ENCODE measurements around the gene SRPX. TPM values are rescaled to one million over a fixed set of nuclear protein-coding genes. Genes with fewer than 3 reads are reported as not detected.

SRPX gene, protein sequence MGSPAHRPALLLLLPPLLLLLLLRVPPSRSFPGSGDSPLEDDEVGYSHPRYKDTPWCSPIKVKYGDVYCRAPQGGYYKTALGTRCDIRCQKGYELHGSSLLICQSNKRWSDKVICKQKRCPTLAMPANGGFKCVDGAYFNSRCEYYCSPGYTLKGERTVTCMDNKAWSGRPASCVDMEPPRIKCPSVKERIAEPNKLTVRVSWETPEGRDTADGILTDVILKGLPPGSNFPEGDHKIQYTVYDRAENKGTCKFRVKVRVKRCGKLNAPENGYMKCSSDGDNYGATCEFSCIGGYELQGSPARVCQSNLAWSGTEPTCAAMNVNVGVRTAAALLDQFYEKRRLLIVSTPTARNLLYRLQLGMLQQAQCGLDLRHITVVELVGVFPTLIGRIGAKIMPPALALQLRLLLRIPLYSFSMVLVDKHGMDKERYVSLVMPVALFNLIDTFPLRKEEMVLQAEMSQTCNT
- 3.2 and 4.8 TPM in 2 replicates for total RNA-seq (ENCODE audit: low replicate concordance)

DNA sequence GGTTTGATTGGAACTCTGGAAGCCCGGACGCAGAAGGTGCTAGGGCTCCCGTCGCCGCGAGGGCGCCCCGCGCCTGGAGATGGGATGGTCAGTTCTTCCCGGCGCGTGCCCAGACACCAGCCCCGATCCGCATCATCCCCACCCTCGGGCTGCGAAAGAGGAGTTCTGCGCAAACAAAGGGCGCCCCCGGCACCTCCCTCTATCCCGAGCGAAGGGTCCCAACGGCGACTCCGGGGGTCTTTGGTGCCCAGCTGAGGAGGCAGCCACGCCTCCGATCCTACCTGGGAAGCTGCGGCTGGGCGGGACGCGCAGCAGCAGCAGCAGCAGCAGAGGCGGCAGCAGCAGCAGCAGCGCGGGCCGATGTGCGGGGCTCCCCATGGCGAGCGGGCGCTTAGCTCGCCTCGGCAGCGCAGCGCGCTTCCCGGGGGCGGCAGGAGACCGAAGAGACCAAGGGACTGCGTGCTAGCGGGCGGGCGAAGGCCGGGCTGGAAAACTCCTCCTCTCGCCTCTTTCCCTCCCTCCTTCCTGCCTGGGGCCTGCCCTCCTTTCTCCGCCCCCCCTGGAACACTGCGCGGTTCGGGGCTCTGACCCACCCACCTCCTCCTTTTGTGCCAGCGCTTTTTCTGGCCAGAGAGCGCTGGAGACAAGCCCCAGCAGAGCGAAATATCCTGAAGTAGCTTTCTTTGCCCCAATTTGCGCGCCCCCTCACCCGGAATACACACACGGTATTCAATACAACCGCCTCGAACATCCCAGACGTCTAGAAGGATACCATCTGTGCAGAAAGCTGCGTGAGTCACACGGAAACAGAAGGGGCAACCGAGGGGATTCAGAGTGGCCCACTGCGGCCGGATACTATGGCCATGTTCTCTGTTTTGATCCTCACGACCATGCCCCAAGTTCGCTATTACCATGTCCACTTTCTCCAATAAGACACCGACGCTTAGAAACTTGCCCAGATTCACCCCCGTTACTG, at the start of gene SRPX:
Gene SRPX (minus strand): TSS at position 457 of the 976 bp plus-strand sequence. CDS start 79 bp downstream, at position 378.
- Histone ChIP-seq H3F3A (ENCODE audit: low read depth) (no peaks in the 10 kb centered on the region), H3K9me3 (ENCODE audit: low read depth) (no peaks in the 10 kb centered on the region), H3K4me1 (no peaks in the 10 kb centered on the region), H4K20me1 (ENCODE audit: low read depth) (no peaks in the 10 kb centered on the region), H3K9ac (no peak within 1 kb of the TSS), H3K4me2 (peak within 1 kb of the TSS; percentile 76), H3K27ac (no peak within 1 kb of the TSS), H3K79me2 (ENCODE audit: low read depth) (no peaks in the 10 kb centered on the region), H3K36me3 (no peaks in the 10 kb centered on the region), H2AFZ (replicated peaks) (peak within 1 kb of the TSS; percentile 92), H3K4me3 (peak within 1 kb of the TSS; percentile 52), H3K27me3 (peaks cover 46% of the 10 kb centered on the region)
- TF ChIP-seq EZH2phosphoT487 (IDR thresholded peaks at IDR 0.05) (no peak), EZH2 (IDR thresholded peaks at IDR 0.05) (peak; percentile 31)
- TF ChIP-seq, protein P1, sequence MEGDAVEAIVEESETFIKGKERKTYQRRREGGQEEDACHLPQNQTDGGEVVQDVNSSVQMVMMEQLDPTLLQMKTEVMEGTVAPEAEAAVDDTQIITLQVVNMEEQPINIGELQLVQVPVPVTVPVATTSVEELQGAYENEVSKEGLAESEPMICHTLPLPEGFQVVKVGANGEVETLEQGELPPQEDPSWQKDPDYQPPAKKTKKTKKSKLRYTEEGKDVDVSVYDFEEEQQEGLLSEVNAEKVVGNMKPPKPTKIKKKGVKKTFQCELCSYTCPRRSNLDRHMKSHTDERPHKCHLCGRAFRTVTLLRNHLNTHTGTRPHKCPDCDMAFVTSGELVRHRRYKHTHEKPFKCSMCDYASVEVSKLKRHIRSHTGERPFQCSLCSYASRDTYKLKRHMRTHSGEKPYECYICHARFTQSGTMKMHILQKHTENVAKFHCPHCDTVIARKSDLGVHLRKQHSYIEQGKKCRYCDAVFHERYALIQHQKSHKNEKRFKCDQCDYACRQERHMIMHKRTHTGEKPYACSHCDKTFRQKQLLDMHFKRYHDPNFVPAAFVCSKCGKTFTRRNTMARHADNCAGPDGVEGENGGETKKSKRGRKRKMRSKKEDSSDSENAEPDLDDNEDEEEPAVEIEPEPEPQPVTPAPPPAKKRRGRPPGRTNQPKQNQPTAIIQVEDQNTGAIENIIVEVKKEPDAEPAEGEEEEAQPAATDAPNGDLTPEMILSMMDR (IDR thresholded peaks at IDR 0.05), result no peak
- Mint-ChIP-seq H3K4me1 (peaks cover 3% of the 10 kb centered on the region), H3K9me3 (peaks cover 6% of the 10 kb centered on the region), H3K4me3 (peak within 1 kb of the TSS; percentile 86), H3K27ac (no peak within 1 kb of the TSS), H3K27me3 (ENCODE audit: insufficient read depth, low read depth) (peaks cover 13% of the 10 kb centered on the region), H3K36me3 (no peaks in the 10 kb centered on the region)
- DNase-seq (ENCODE audit: low spot score), result peak; percentile 67

DNA sequence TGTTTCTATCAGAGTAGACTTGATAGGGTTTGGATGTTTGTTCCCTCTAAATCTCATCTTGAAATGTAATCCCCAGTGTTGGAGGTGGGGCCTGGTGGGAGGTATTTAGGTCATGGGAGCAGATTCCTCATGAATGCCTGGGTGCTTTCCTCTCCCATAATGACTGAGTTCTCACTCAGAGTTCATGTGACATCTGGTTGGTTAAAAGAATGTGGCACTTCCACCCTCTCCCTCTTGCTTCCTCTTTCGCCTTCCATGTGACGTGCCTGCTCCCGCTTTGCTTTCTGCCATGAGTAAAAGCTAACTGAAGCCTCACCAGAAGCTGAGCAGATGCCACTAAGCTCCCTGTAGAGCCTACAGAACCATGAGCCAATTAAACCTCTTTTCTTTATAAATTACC, 47.3 kb upstream of the SRPX start:
- H3K4me1 Mint-ChIP-seq, result no peaks in the 10 kb centered on the region
- H3K36me3 Mint-ChIP-seq, result no peaks in the 10 kb centered on the region
- DNase-seq (ENCODE audit: low spot score), result no peak

More for the DNA sequence above, 47.3 kb upstream of the SRPX start:
- H3K4me1 ChIP-seq, result no peaks in the 10 kb centered on the region
- no peaks in the 10 kb centered on the region for H3K27me3 ChIP-seq
- H3K9me3 ChIP-seq (ENCODE audit: low read depth), result peaks cover 4% of the 10 kb centered on the region
- H3K9ac ChIP-seq, result no peak overlapping the region
- no peak overlapping the region for H3K4me3 Mint-ChIP-seq
- TF ChIP-seq EZH2phosphoT487 (IDR thresholded peaks at IDR 0.05) (no peak), EZH2 (IDR thresholded peaks at IDR 0.05) (no peak)
- TF ChIP-seq, protein P1 (IDR thresholded peaks at IDR 0.05), result no peak
- no peak overlapping the region for H3K4me3 ChIP-seq
- H2AFZ ChIP-seq (replicated peaks), result no peak overlapping the region
- no peaks in the 10 kb centered on the region for H3F3A ChIP-seq (ENCODE audit: low read depth)
- no peaks in the 10 kb centered on the region for H3K27me3 Mint-ChIP-seq (ENCODE audit: insufficient read depth, low read depth)
- H3K4me2 ChIP-seq, result no peak overlapping the region
- H3K79me2 ChIP-seq (ENCODE audit: low read depth), result no peaks in the 10 kb centered on the region
- no peaks in the 10 kb centered on the region for H3K36me3 ChIP-seq
- no peaks in the 10 kb centered on the region for H4K20me1 ChIP-seq (ENCODE audit: low read depth)
- no peak overlapping the region for H3K27ac Mint-ChIP-seq
- H3K27ac ChIP-seq, result no peak overlapping the region
- H3K9me3 Mint-ChIP-seq, result no peaks in the 10 kb centered on the region
